ENCODE results near the gene RBCK1. TPM values are rescaled to one million over a fixed set of nuclear protein-coding genes. Genes with fewer than 3 reads are reported as not detected.

Gene RBCK1
- total RNA-seq, 6 donors from 2014 or later = 63.4 to 179 (median 109) TPM

DNA sequence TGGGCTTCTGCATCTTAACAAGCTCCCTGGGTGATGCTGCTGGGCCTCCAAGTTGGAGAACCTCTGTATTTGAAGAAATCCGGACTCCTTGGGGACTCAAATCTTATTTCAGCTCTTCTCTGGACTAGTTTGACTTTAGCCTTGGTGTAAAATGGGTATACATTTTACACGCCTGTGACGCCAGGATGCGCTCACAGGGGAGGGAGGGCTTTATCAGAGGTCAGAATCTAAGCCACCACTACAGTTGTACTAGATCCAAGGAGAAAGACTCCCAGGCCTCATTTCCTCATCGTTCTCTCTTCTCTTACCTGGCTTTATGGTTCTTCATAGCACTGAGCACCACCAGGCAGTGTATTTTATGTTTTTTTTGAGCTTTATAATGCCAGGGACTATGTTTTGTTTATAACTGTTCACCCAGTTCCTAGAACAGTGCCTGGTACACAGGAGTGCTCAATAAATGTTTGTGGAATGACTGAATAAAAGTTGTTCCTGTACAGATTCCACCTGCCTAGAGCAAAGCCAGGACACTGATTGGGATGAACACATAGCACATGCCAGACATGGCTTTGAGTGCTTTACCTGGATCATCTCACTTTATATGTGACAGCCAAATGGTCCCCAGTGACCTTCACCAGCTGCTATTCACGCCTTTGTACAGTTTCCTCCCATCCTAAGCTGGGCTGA, 5.1 kb upstream of the RBCK1 start:
- no peak for ATAC-seq (ENCODE audit: low FRiP score in 2 of 2)
- WGBS, 2 donors = 93 to 98% methylated on average over 6 of the region's 6 CpGs

DNA sequence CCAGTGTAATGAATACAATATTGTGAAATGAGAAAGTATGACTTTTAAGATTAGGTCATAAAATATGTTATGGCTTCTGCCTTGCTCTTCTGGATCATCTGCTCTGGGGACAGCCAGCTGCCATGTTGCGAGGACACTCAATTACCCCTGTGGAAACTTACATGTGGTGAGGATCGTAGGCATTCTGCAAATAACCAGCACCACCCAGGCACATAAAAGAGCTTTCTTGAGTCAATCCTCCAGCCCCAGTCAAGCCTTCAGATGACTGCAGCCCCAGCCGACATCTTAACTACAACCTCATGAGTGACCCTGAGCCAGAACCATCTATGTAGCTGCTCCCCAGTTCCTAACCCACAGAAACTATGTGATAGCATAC, 4.5 kb upstream of the RBCK1 start:
- Histone ChIP-seq H3K36me3 (no peaks in the 10 kb centered on the region), H3K27ac (no peak overlapping the region), H3K27me3 (no peaks in the 10 kb centered on the region), H3K4me3 (no peak overlapping the region), H3K4me1 (peaks cover 6 to 10% (median 7%) of the 10 kb centered on the region in 4 donors), H3K9me3 (no peaks in the 10 kb centered on the region)
- ATAC-seq (ENCODE audit: low FRiP score in 2 of 2) (no peak), DNase-seq (no peak)
- 97 to 100% methylated on average over 3 of the region's 3 CpGs for WGBS, 2 donors
- TF ChIP-seq POLR2A (IDR thresholded peaks at IDR 0.05) = no peak
- TF ChIP-seq POLR2AphosphoS5 (IDR thresholded peaks at IDR 0.05) = no peak
- no peak for TF ChIP-seq EP300 (IDR thresholded peaks at IDR 0.05)
- TF ChIP-seq, protein P1, sequence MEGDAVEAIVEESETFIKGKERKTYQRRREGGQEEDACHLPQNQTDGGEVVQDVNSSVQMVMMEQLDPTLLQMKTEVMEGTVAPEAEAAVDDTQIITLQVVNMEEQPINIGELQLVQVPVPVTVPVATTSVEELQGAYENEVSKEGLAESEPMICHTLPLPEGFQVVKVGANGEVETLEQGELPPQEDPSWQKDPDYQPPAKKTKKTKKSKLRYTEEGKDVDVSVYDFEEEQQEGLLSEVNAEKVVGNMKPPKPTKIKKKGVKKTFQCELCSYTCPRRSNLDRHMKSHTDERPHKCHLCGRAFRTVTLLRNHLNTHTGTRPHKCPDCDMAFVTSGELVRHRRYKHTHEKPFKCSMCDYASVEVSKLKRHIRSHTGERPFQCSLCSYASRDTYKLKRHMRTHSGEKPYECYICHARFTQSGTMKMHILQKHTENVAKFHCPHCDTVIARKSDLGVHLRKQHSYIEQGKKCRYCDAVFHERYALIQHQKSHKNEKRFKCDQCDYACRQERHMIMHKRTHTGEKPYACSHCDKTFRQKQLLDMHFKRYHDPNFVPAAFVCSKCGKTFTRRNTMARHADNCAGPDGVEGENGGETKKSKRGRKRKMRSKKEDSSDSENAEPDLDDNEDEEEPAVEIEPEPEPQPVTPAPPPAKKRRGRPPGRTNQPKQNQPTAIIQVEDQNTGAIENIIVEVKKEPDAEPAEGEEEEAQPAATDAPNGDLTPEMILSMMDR (IDR thresholded peaks at IDR 0.05) = no peak

More for the DNA sequence above, 5.1 kb upstream of the RBCK1 start:
- Histone ChIP-seq H3K4me3 (no peak overlapping the region), H3K36me3 (peaks cover 0 to 4% (median 0%) of the 10 kb centered on the region in 4 donors), H3K4me1 (peaks cover 6 to 10% (median 7%) of the 10 kb centered on the region in 4 donors), H3K27ac (no peak overlapping the region), H3K9me3 (no peaks in the 10 kb centered on the region), H3K27me3 (no peaks in the 10 kb centered on the region)
- TF ChIP-seq EP300 (IDR thresholded peaks at IDR 0.05) (no peak), POLR2A (IDR thresholded peaks at IDR 0.05) (no peak), POLR2AphosphoS5 (IDR thresholded peaks at IDR 0.05) (no peak)
- TF ChIP-seq, protein P1 (IDR thresholded peaks at IDR 0.05) = no peak
- no peak for DNase-seq

DNA sequence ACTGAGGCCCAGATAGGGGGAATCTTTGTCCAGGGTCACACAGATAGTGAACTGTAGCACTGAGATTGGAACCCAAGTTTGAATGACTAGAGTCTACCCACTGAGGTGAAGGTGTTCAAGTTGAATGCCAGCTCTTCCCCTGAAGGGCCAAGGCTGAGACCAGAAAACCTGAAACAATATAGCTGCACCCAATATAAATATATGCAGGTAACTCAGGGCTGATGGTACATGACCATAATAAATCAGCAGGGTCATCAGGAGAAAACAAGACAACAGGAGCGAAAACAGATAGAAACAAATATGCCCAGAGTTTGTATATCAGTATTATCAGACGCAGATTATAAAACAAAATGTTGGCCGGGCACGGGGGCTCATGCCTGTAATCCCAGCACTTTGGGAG, 4.0 kb upstream of the RBCK1 start:
- no peak for TF ChIP-seq POLR2AphosphoS5 (IDR thresholded peaks at IDR 0.05)
- Histone ChIP-seq H3K9me3 (no peaks in the 10 kb centered on the region), H3K27me3 (no peaks in the 10 kb centered on the region), H3K4me3 (no peak overlapping the region), H3K4me1 (peaks cover 8 to 14% (median 10%) of the 10 kb centered on the region in 4 donors), H3K27ac (no peak overlapping the region), H3K36me3 (no peaks in the 10 kb centered on the region)
- ATAC-seq (ENCODE audit: low FRiP score in 2 of 2) = no peak
- DNase-seq = no peak
- WGBS, 2 donors = 96 to 97% methylated on average over 4 of the region's 4 CpGs

GRCh38 chr20:406200-407132, 1.6 kb upstream of the RBCK1 start:
- TF ChIP-seq POLR2A (IDR thresholded peaks at IDR 0.05) (no peak), EP300 (IDR thresholded peaks at IDR 0.05) (no peak), POLR2AphosphoS5 (IDR thresholded peaks at IDR 0.05) (no peak)
- TF ChIP-seq, protein P1 (IDR thresholded peaks at IDR 0.05) = no peak
- peak overlapping the region in 1 of 4 donors; percentile 85 for H3K4me3 ChIP-seq
- 88 to 92% methylated on average over 9 of the region's 9 CpGs for WGBS, 2 donors
- H3K4me1 ChIP-seq = peaks cover 19 to 26% (median 24%) of the 10 kb centered on the region in 4 donors
- peak overlapping the region; percentile 76 to 97 (median 96) for H3K27ac ChIP-seq
- no peak for DNase-seq
- H3K27me3 ChIP-seq = no peaks in the 10 kb centered on the region
- H3K9me3 ChIP-seq = no peaks in the 10 kb centered on the region
- ATAC-seq (ENCODE audit: low FRiP score in 2 of 2) = no peak
- peaks cover 0 to 13% (median 0%) of the 10 kb centered on the region in 4 donors for H3K36me3 ChIP-seq

All from upper lobe of left lung (tissue), 6 donors.